ENCODE results near the gene ACAP3. TPM values are rescaled to one million over a fixed set of nuclear protein-coding genes. Genes with fewer than 3 reads are reported as not detected.

ACAP3 gene
- total and polyA plus RNA-seq, 10 of the 15 experiments (the other 5 are each of a cell fraction or from before 2014, with no cell fraction given) = 0.05 to 34.2 (median 7.1) TPM

GRCh38 chr1:1327291-1327690 lies 19.6 kb upstream of the ACAP3 start (continued):
- TF ChIP-seq CUX1 (IDR thresholded peaks at IDR 0.05; ENCODE audit: insufficient replicate concordance, low read depth, low read length) = no peak
- TF ChIP-seq RELA (IDR thresholded peaks at IDR 0.05; ENCODE audit: borderline replicate concordance, partially characterized antibody) = no peak
- no peak for TF ChIP-seq EZH2 (IDR thresholded peaks at IDR 0.05; ENCODE audit: borderline replicate concordance, control insufficient read depth, low read depth, low read length)

DNA sequence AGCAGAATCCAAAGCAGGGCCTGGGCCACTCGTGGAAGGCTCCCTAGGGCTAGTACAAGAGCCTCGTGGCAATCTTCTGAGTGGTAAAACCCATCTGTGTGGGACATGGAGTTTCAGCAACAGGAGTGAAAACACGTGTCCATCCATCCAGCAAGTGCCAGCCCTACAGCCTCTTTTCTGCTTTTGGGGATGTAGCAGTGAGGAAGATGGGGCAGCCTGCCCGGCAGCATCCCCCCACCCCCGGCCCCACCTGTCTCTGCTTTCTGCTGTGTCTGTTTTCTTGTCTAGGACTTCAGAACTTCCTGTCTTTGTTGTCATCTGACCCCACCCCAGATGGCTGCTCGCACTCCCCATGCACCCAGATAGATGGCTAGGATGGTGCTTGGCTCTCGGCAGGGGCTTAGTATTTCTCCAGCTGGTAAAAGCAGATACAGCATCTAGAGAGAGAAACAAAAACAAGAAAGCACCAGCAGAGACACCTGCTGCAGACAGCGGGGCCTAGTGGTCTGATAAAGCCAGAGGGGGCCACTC lies 18.4 kb upstream of the ACAP3 start:
- ChIA-PET POLR2A (no interaction called here), CTCF (no interaction called here), RAD21 (ENCODE audit: unreplicated experiment) (no interaction called here), SMC1A (ENCODE audit: uncharacterized antibody, unreplicated experiment) (no interaction called here)
- TF ChIP-seq CEBPZ (IDR thresholded peaks at IDR 0.05; ENCODE audit: low read depth, low read length) = no peak
- no peak for TF ChIP-seq SUPT20H (IDR thresholded peaks at IDR 0.05; ENCODE audit: borderline replicate concordance, control insufficient read depth, low read depth, low read length)
- TF ChIP-seq EP300 (IDR thresholded peaks at IDR 0.05; ENCODE audit: borderline replicate concordance in 1 of 2, control insufficient read depth in 1 of 2, low read depth in 2 of 2, low read length in 2 of 2) = no peak
- no peak for TF ChIP-seq CREB1 (IDR thresholded peaks at IDR 0.05; ENCODE audit: low read depth)
- no peak for TF ChIP-seq JUND (IDR thresholded peaks at IDR 0.05; ENCODE audit: low read depth, low read length)
- no peak for TF ChIP-seq KAT2A (conservative IDR thresholded peaks at IDR 0.05; ENCODE audit: control insufficient read depth, low read depth, low read length)
- no peak for TF ChIP-seq ZNF217 (IDR thresholded peaks at IDR 0.05)
- TF ChIP-seq GABPA (IDR thresholded peaks at IDR 0.05; ENCODE audit: low read depth) = no peak
- Histone ChIP-seq H3K9me3 (replicated peaks; ENCODE audit: control insufficient read depth, insufficient read depth, low read length) (no peaks in the 10 kb centered on the region), H3K9ac (ENCODE audit: control insufficient read depth, insufficient read depth, low read length) (peak overlapping the region; percentile 90), H3K4me3 (peak overlapping the region; percentile 87), H2AFZ (ENCODE audit: control insufficient read depth, low read depth, low read length) (no peak overlapping the region), H3K4me2 (ENCODE audit: control insufficient read depth, insufficient read depth) (peak overlapping the region; percentile 99), H4K20me1 (ENCODE audit: control insufficient read depth, insufficient read depth) (no peaks in the 10 kb centered on the region), H3K27ac (ENCODE audit: control insufficient read depth, insufficient read depth) (peak overlapping the region; percentile 39; the same call in 1 of the 2 replicates), H3K36me3 (ENCODE audit: control insufficient read depth in 2 of 2, insufficient read depth in 2 of 2, low read length in 1 of 2) (no peaks in the 10 kb centered on the region), H3K4me1 (ENCODE audit: control insufficient read depth, insufficient read depth, low read length) (peaks cover 10% of the 10 kb centered on the region), H3K79me2 (ENCODE audit: control insufficient read depth, insufficient read depth, low read length) (peaks cover 40% of the 10 kb centered on the region), H3K27me3 (replicated peaks in 1 of 2; ENCODE audit: control insufficient read depth in 2 of 2, insufficient read depth in 2 of 2, low read length in 1 of 2) (no peaks in the 10 kb centered on the region)
- BruUV-seq (replicated peaks) = TSS peak; percentile 72
- ATAC-seq (no peak), DNase-seq (ENCODE audit: low read depth, low spot score) (no peak), FAIRE-seq (no peak)
- intact Hi-C loops (cut with micrococcal nuclease; ENCODE audit: unreplicated experiment) = no loop called here
- in situ Hi-C loops (cut with MboI) = no loop called here
- 24% methylated on average over 8 of the region's 8 CpGs for WGBS (ENCODE audit: insufficient coverage, insufficient replicate concordance, low lambda C conversion rate, missing lambda C conversion rate)
